ENCODE measurements around the gene PYM1. TPM values are rescaled to one million over a fixed set of nuclear protein-coding genes. Genes with fewer than 3 reads are reported as not detected.

PYM1 gene
- total and polyA plus RNA-seq, 2 experiments from 2014 or later = 25.9 to 34.4 TPM

DNA sequence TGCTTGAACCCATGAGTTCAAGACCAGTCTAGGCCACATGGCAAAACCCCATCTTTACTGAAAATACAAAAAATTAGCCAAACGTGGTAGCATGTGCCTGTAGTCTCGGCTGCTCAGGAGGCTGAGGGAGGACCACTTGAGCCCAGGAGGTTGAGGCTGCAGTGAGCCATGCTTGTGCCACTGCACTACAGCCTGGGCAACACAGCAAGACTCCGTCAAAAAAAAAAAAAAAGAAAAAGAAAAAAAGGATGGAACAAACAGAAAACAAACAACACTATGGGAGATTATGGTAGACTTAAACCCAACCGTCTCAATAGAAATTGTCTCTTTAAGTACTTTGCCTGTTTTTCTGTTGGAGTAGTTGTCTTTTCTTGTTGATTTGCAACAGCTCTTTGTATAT is 36.4 kb downstream of the PYM1 start:
- 82 to 83% methylated on average over 4 of the region's 4 CpGs for WGBS, 2 experiments (ENCODE audit: low coverage in 1 of 2, low lambda C conversion rate in 2 of 2, missing lambda C conversion rate in 2 of 2)
- in situ Hi-C loops (cut with MboI) = no loop called here
- H2AFZ ChIP-seq = no peak overlapping the region

GRCh38 chr12:55885113-55885512 is 42.6 kb downstream of the PYM1 start:
- in situ Hi-C loops (cut with MboI) = no loop called here
- Histone ChIP-seq H2AFZ (no peak overlapping the region), H3K9ac (no peak overlapping the region), H3F3A (ENCODE audit: insufficient read depth) (no peaks in the 10 kb centered on the region), H3K79me2 (ENCODE audit: insufficient read depth) (no peaks in the 10 kb centered on the region), H3K9me2 (ENCODE audit: insufficient read depth) (no peaks in the 10 kb centered on the region), H4K20me1 (ENCODE audit: insufficient read depth) (no peaks in the 10 kb centered on the region), H3K27me3 (replicated peaks; ENCODE audit: insufficient read depth) (no peaks in the 10 kb centered on the region), H3K36me3 (ENCODE audit: low read depth) (no peaks in the 10 kb centered on the region), H3K4me1 (ENCODE audit: insufficient read depth) (peaks cover 9% of the 10 kb centered on the region; the same call in 1 of the 2 replicates), H3K9me3 (ENCODE audit: low read depth) (no peaks in the 10 kb centered on the region), H3K4me3 (no peak overlapping the region), H3K4me2 (ENCODE audit: unreplicated experiment) (no peak overlapping the region), H3K27ac (no peak overlapping the region)
- no peak for TF ChIP-seq EZH2 (IDR thresholded peaks at IDR 0.05; ENCODE audit: insufficient read depth, poor library complexity, severe bottlenecking)
- no peak for TF ChIP-seq EZH2phosphoT487 (IDR thresholded peaks at IDR 0.05; ENCODE audit: insufficient read depth, low read depth)
- DNase-seq = no peak
- WGBS, 2 experiments (ENCODE audit: low coverage in 1 of 2, low lambda C conversion rate in 2 of 2, missing lambda C conversion rate in 2 of 2) = 58 to 65% methylated on average over 1 of the region's 1 CpG

More for the DNA sequence above, 36.4 kb downstream of the PYM1 start:
- H3K9me2 ChIP-seq (ENCODE audit: insufficient read depth) = no peaks in the 10 kb centered on the region
- DNase-seq = no peak
- H3K9me3 ChIP-seq (ENCODE audit: low read depth) = no peaks in the 10 kb centered on the region
- TF ChIP-seq EZH2phosphoT487 (IDR thresholded peaks at IDR 0.05; ENCODE audit: insufficient read depth, low read depth) (no peak), EZH2 (IDR thresholded peaks at IDR 0.05; ENCODE audit: insufficient read depth, poor library complexity, severe bottlenecking) (no peak)
- no peaks in the 10 kb centered on the region for H3K36me3 ChIP-seq (ENCODE audit: low read depth)
- no peak overlapping the region for H3K4me3 ChIP-seq
- H4K20me1 ChIP-seq (ENCODE audit: insufficient read depth) = no peaks in the 10 kb centered on the region
- H3K4me1 ChIP-seq (ENCODE audit: insufficient read depth) = no peaks in the 10 kb centered on the region
- H3K27me3 ChIP-seq (replicated peaks; ENCODE audit: insufficient read depth) = no peaks in the 10 kb centered on the region
- H3K4me2 ChIP-seq (ENCODE audit: unreplicated experiment) = no peak overlapping the region
- H3K27ac ChIP-seq = no peak overlapping the region
- no peak overlapping the region for H3K9ac ChIP-seq
- H3K79me2 ChIP-seq (ENCODE audit: insufficient read depth) = no peaks in the 10 kb centered on the region
- H3F3A ChIP-seq (ENCODE audit: insufficient read depth) = no peaks in the 10 kb centered on the region

GRCh38 chr12:55877824-55878223 is 49.9 kb downstream of the PYM1 start:
- TF ChIP-seq EZH2phosphoT487 (IDR thresholded peaks at IDR 0.05; ENCODE audit: insufficient read depth, low read depth) (no peak), EZH2 (IDR thresholded peaks at IDR 0.05; ENCODE audit: insufficient read depth, poor library complexity, severe bottlenecking) (no peak)
- H3F3A ChIP-seq (ENCODE audit: insufficient read depth) = no peaks in the 10 kb centered on the region
- H3K36me3 ChIP-seq (ENCODE audit: low read depth) = no peaks in the 10 kb centered on the region
- in situ Hi-C loops (cut with MboI) = no loop called here
- H3K4me3 ChIP-seq = no peak overlapping the region
- no peak overlapping the region for H2AFZ ChIP-seq
- no peak overlapping the region for H3K27ac ChIP-seq
- no peaks in the 10 kb centered on the region for H4K20me1 ChIP-seq (ENCODE audit: insufficient read depth)
- DNase-seq = no peak
- H3K9ac ChIP-seq = no peak overlapping the region
- no peaks in the 10 kb centered on the region for H3K9me2 ChIP-seq (ENCODE audit: insufficient read depth)
- H3K4me2 ChIP-seq (ENCODE audit: unreplicated experiment) = no peak overlapping the region
- peaks cover 9% of the 10 kb centered on the region; the same call in 1 of the 2 replicates for H3K4me1 ChIP-seq (ENCODE audit: insufficient read depth)
- no peaks in the 10 kb centered on the region for H3K79me2 ChIP-seq (ENCODE audit: insufficient read depth)
- H3K27me3 ChIP-seq (replicated peaks; ENCODE audit: insufficient read depth) = no peaks in the 10 kb centered on the region
- H3K9me3 ChIP-seq (ENCODE audit: low read depth) = no peaks in the 10 kb centered on the region

DNA sequence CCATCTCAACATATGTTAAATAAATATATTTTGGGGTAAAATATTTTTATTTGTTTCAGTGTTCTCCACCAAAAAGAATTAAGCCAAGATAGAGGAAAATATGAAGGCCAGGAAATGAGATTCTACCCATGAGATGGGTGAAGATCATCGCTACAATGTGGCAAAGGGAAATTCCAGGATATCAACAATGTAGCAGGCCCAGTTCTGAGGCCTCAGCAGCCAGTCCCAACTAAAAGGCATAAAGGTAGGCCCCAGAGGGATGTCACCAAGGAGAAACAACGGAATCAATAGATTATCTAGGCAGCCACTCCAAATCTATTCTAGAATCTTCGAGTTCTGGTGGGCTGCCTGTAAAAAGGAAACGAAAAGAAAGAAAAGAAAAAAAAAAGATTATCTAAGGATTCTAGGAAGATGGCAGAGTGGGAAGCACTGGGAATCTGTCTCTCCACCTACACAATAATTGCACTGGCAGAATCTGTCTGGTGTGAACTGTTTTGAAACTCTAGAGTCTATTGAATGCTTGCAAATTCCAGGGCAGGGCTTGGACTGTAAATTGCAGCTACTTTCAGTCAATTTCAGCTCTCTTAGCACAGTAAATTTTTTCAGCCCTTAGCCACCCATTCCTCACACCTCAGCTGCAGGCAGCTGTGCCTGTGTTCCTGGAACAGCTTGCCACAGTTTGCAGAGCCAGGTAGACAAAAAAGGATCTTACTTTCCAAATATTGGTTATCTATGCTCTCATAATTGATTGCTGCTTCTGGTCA is 51.8 kb downstream of the PYM1 start:
- Histone ChIP-seq H4K20me1 (ENCODE audit: insufficient read depth) (no peaks in the 10 kb centered on the region), H3F3A (ENCODE audit: insufficient read depth) (no peaks in the 10 kb centered on the region), H3K9me2 (ENCODE audit: insufficient read depth) (no peaks in the 10 kb centered on the region), H3K9me3 (ENCODE audit: low read depth) (no peaks in the 10 kb centered on the region), H3K36me3 (ENCODE audit: low read depth) (no peaks in the 10 kb centered on the region), H3K27ac (no peak overlapping the region), H3K27me3 (replicated peaks; ENCODE audit: insufficient read depth) (no peaks in the 10 kb centered on the region), H3K9ac (no peak overlapping the region), H2AFZ (no peak overlapping the region; the same call in 1 of the 2 replicates), H3K4me3 (no peak overlapping the region), H3K79me2 (ENCODE audit: insufficient read depth) (no peaks in the 10 kb centered on the region), H3K4me2 (ENCODE audit: unreplicated experiment) (no peak overlapping the region), H3K4me1 (ENCODE audit: insufficient read depth) (peaks cover 4% of the 10 kb centered on the region; the same call in 1 of the 2 replicates)
- no peak for DNase-seq
- TF ChIP-seq EZH2phosphoT487 (IDR thresholded peaks at IDR 0.05; ENCODE audit: insufficient read depth, low read depth) = no peak
- TF ChIP-seq EZH2 (IDR thresholded peaks at IDR 0.05; ENCODE audit: insufficient read depth, poor library complexity, severe bottlenecking) = no peak
- 54% methylated on average over 4 of the region's 4 CpGs for WGBS, 2 experiments (ENCODE audit: low coverage in 1 of 2, low lambda C conversion rate in 2 of 2, missing lambda C conversion rate in 2 of 2)
- in situ Hi-C loops (cut with MboI) = no loop called here

All from GM23248 (cell line).